Stomach (tissue), 4 donors: ENCODE results near the gene EGFR.

ENCODE experiments used
- POLR2AphosphoS5 ChIP-seq, 3 donors: sonication (generic); formaldehyde crosslinking; IDR thresholded peaks; one replicate each; pipeline ENCODE4 v1.6.1; 2016; ENCODE audit warnings: antibody characterized with exemption in 3 of 3
- TF ChIP-seq, protein P1 (sequence below), 7 experiments: fragments of 450-650 bp in 4 of 7; fragments of 200-600 bp in 3 of 7; sonication (generic) in 3 of 7; IDR thresholded peaks; one replicate each; pipeline ENCODE4 v1.5.1; 2016 to 2019; ENCODE audit warnings: antibody characterized with exemption in 7 of 7, control low read depth in 2 of 7, mild to moderate bottlenecking in 1 of 7

DNA sequence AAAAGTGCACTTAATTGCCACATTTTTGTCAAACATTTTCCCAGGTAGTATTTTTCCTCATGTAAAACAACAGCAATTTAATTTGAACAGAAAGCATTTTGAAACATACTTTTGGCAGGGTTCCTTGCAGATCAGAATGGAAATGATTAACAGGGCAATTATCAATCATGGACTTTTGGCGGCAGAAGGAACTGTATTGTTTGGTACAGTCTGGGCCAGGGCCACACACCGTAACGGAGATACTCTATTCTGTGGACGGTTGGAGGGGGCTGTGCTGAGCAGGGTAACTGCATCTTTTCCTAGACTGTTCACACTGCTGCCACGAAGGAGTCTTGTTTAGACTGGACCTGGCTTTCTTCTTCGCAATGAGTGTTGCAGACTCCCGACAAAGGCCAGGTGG, 62.3 kb downstream of the EGFR start:
- TF ChIP-seq, protein P1, sequence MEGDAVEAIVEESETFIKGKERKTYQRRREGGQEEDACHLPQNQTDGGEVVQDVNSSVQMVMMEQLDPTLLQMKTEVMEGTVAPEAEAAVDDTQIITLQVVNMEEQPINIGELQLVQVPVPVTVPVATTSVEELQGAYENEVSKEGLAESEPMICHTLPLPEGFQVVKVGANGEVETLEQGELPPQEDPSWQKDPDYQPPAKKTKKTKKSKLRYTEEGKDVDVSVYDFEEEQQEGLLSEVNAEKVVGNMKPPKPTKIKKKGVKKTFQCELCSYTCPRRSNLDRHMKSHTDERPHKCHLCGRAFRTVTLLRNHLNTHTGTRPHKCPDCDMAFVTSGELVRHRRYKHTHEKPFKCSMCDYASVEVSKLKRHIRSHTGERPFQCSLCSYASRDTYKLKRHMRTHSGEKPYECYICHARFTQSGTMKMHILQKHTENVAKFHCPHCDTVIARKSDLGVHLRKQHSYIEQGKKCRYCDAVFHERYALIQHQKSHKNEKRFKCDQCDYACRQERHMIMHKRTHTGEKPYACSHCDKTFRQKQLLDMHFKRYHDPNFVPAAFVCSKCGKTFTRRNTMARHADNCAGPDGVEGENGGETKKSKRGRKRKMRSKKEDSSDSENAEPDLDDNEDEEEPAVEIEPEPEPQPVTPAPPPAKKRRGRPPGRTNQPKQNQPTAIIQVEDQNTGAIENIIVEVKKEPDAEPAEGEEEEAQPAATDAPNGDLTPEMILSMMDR (IDR thresholded peaks at IDR 0.05): no peak
- no peak for TF ChIP-seq POLR2AphosphoS5 (IDR thresholded peaks at IDR 0.05)
